GM12878 (cell line): ENCODE measurements around the gene PELI2.

Source experiments
- NRF1 ChIP-seq: conservative IDR thresholded peaks from 2 replicates; pipeline ENCODE4 v1.6.1; 2011; ENCODE audit warnings: mild to moderate bottlenecking, low read depth, low read length, improper control_type of control experiment
- PAX8 ChIP-seq: fragments of 450-650 bp; IDR thresholded peaks from 2 replicates; pipeline ENCODE4 v1.6.1; 2017; ENCODE audit warnings: mild to moderate bottlenecking, moderate library complexity
- RCOR1 ChIP-seq: conservative IDR thresholded peaks from 2 replicates; pipeline ENCODE4 v1.6.1; 2012; ENCODE audit warnings: low read depth, low read length, improper control_type of control experiment
- TF ChIP-seq, protein P1 (sequence below), 3 experiments: IDR thresholded peaks in 2 of 3; conservative IDR thresholded peaks in 1 of 3; 2 replicates each; pipeline ENCODE4 v1.5.1; 2011; ENCODE audit warnings: low read depth in 3 of 3, low read length in 3 of 3, mild to moderate bottlenecking in 3 of 3, control low read depth in 2 of 3, moderate library complexity in 2 of 3, inconsistent platforms in 1 of 3, mixed read lengths in 1 of 3; ENCODE audit not compliant: control insufficient read depth in 2 of 3, insufficient read depth in 1 of 3; ENCODE audit errors: extremely low read depth in 1 of 3
- TF ChIP-seq, protein P2 (sequence below): fragments of 450-650 bp; formaldehyde crosslinking; IDR thresholded peaks from 2 replicates; pipeline ENCODE4 v1.4.0; 2020; ENCODE audit warnings: mild to moderate bottlenecking, moderate library complexity

DNA sequence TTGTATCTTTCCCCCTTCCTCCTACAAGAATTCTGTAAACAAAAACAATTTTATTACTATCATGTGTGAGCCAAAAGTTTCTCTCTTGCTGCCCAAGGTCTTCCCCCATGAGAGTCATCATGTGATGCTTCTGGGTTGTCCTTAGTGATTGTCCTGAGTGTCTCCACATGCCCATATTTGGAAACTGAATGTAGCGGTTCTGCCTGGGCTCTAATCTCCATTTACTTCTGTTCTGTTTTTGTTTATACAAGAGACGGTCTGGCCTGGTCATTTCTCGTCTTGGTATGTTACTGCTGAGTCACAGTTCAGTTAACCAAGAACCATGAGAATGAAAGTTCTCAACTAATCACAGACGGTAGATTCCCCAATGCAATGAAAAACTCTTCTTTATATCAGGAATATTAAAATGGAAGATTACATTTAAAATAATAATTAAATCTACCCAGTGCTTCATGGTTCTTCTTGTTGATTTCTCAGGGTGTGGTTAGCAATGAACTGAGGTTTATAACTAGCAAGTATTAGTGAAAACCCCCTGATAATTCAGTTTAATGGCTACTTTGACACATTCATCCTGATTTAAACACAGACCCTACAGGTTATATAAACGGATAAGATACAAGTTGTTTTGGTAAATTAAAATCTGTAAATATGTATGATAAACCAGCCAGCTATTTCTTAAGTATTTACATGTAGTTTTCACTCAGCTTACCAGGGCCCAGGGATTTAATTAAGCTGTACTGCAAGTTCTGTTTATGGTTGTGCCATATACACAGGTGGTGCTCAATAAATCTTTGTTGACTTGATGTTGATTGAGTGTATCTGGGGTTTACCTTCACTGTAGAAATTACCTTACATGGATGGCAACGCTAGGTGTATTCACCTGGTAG, 81.1 kb downstream of the PELI2 start:
- TF ChIP-seq, protein P1, sequence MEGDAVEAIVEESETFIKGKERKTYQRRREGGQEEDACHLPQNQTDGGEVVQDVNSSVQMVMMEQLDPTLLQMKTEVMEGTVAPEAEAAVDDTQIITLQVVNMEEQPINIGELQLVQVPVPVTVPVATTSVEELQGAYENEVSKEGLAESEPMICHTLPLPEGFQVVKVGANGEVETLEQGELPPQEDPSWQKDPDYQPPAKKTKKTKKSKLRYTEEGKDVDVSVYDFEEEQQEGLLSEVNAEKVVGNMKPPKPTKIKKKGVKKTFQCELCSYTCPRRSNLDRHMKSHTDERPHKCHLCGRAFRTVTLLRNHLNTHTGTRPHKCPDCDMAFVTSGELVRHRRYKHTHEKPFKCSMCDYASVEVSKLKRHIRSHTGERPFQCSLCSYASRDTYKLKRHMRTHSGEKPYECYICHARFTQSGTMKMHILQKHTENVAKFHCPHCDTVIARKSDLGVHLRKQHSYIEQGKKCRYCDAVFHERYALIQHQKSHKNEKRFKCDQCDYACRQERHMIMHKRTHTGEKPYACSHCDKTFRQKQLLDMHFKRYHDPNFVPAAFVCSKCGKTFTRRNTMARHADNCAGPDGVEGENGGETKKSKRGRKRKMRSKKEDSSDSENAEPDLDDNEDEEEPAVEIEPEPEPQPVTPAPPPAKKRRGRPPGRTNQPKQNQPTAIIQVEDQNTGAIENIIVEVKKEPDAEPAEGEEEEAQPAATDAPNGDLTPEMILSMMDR (IDR thresholded peaks at IDR 0.05 in 2 of 3, conservative IDR thresholded peaks at IDR 0.05 in 1 of 3; ENCODE audit: control insufficient read depth in 2 of 3, extremely low read depth in 1 of 3, insufficient read depth in 1 of 3, low read depth in 3 of 3, low read length in 3 of 3) = no peak
- no peak for TF ChIP-seq NRF1
- no peak for TF ChIP-seq RCOR1
- no peak for TF ChIP-seq PAX8
- TF ChIP-seq, protein P2, sequence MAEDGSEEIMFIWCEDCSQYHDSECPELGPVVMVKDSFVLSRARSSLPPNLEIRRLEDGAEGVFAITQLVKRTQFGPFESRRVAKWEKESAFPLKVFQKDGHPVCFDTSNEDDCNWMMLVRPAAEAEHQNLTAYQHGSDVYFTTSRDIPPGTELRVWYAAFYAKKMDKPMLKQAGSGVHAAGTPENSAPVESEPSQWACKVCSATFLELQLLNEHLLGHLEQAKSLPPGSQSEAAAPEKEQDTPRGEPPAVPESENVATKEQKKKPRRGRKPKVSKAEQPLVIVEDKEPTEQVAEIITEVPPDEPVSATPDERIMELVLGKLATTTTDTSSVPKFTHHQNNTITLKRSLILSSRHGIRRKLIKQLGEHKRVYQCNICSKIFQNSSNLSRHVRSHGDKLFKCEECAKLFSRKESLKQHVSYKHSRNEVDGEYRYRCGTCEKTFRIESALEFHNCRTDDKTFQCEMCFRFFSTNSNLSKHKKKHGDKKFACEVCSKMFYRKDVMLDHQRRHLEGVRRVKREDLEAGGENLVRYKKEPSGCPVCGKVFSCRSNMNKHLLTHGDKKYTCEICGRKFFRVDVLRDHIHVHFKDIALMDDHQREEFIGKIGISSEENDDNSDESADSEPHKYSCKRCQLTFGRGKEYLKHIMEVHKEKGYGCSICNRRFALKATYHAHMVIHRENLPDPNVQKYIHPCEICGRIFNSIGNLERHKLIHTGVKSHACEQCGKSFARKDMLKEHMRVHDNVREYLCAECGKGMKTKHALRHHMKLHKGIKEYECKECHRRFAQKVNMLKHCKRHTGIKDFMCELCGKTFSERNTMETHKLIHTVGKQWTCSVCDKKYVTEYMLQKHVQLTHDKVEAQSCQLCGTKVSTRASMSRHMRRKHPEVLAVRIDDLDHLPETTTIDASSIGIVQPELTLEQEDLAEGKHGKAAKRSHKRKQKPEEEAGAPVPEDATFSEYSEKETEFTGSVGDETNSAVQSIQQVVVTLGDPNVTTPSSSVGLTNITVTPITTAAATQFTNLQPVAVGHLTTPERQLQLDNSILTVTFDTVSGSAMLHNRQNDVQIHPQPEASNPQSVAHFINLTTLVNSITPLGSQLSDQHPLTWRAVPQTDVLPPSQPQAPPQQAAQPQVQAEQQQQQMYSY = no peak
